ENCODE results near the gene NDUFA6.

Gene NDUFA6

GRCh38 chr22:42069801-42070516, 20.6 kb downstream of the NDUFA6 start:
- no peak for DNase-seq

- DNase-seq = no peak
Observed at GRCh38 chr22:42068291-42068690, 22.3 kb downstream of the NDUFA6 start.

- no peak for DNase-seq
Observed at GRCh38 chr22:42067671-42068251, 22.8 kb downstream of the NDUFA6 start.

GRCh38 chr22:42066937-42067336, 23.6 kb downstream of the NDUFA6 start:
- no peak for DNase-seq

GRCh38 chr22:42066126-42066761, 24.3 kb downstream of the NDUFA6 start:
- DNase-seq = no peak

GRCh38 chr22:42065438-42066125, 25.0 kb downstream of the NDUFA6 start:
- DNase-seq = no peak

- DNase-seq = no peak
Observed at GRCh38 chr22:42064629-42065028, 25.9 kb downstream of the NDUFA6 start.

- DNase-seq = no peak
Observed at GRCh38 chr22:42062506-42063170, 27.9 kb downstream of the NDUFA6 start.

GRCh38 chr22:42061041-42061440, 29.5 kb downstream of the NDUFA6 start:
- DNase-seq = no peak

- no peak for DNase-seq
Observed at GRCh38 chr22:42060489-42060888, 30.1 kb downstream of the NDUFA6 start.

- DNase-seq = no peak
Observed at GRCh38 chr22:42056757-42057511, 33.6 kb downstream of the NDUFA6 start.

GRCh38 chr22:42052765-42053164, 37.8 kb downstream of the NDUFA6 start:
- no peak for DNase-seq

GRCh38 chr22:42050641-42051180, 39.9 kb downstream of the NDUFA6 start:
- DNase-seq = no peak

- DNase-seq = no peak
Observed at GRCh38 chr22:42041784-42042183, 48.8 kb downstream of the NDUFA6 start.

- DNase-seq = no peak
Observed at GRCh38 chr22:42039271-42039670, 51.3 kb downstream of the NDUFA6 start.
